ENCODE results near the gene ACR.
"Not testable (repeated sequence)": the region's sequence is repeated elsewhere in the genome, so short reads cannot be mapped to it uniquely, and the experiment has no call there.

ACR gene

GRCh38 chr22:50731811-50732624 lies 6.0 kb upstream of the ACR start:
- DNase-seq (ENCODE audit: low read depth in 1 of 2, low spot score in 1 of 2): peak; percentile 28

- no peak for DNase-seq (ENCODE audit: low read depth in 1 of 2, low spot score in 1 of 2)
Measured at GRCh38 chr22:50732681-50733080, 5.3 kb upstream of the ACR start.

DNA sequence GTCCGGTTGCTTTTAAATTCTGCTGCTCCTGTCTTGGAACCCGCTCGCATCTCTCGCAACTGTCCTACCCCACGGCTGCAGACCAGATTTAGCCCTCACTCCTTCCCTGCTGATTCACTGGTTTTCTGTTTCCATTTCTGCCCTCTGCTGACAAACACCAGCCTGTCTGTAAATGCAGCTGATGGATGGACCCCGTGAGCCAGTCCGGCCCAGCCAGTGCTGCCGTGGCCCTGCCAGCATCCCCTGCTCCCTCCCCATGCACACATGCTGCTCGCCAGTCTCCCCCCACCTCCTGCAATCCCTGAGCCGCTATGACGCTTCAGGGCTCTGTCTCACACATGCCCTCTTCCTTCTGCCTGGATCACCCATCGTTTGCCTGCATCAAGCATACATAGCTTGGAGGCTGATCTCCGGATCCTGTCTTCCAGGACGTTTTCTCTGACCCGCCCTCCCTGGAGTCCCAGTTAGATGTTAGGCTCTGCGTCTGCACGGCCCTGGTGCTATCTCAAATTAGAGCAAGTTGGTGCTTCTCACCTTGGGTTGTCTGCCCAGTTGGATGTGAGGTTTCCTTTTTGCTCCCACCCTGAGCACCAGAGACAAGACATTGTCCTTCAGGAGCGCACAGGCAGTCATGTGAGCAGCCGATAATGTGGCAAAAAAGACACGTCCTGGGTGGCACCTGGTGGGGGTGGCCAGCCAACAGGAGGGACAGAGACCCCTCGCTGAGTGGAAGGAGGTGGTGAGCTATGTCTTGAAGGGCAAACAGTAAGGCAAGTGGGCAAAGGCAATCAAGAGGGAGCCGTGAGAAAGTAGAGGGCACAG lies 4.3 kb upstream of the ACR start:
- no peak for DNase-seq (ENCODE audit: low read depth in 1 of 2, low spot score in 1 of 2)

DNA sequence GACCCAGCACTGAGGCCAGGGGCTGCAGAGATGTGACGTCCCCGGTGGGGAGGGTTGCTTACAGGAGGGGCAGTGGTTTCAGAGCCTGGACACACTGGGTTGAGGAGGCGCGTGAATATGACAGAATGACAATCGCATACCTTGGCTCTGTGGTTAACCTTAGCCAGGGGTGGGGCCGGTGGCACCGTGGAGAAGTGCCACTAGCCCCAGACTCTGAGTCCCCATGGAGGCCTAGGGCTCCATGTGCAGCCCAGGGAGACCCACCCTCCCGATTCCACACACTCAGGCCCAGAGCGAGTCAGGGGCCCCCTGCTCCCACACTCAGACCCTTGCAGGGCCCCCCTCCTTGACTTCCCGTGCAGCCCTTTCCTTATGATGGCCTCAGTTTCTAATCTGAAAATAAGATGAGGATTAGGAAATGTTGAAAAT lies 3.6 kb upstream of the ACR start:
- no peak for DNase-seq (ENCODE audit: low read depth in 1 of 2, low spot score in 1 of 2)

GRCh38 chr22:50734986-50735738 lies 2.8 kb upstream of the ACR start:
- DNase-seq (ENCODE audit: low read depth in 1 of 2, low spot score in 1 of 2): no peak

GRCh38 chr22:50735739-50736030 lies 2.3 kb upstream of the ACR start:
- no peak for DNase-seq (ENCODE audit: low read depth in 1 of 2, low spot score in 1 of 2)

DNA sequence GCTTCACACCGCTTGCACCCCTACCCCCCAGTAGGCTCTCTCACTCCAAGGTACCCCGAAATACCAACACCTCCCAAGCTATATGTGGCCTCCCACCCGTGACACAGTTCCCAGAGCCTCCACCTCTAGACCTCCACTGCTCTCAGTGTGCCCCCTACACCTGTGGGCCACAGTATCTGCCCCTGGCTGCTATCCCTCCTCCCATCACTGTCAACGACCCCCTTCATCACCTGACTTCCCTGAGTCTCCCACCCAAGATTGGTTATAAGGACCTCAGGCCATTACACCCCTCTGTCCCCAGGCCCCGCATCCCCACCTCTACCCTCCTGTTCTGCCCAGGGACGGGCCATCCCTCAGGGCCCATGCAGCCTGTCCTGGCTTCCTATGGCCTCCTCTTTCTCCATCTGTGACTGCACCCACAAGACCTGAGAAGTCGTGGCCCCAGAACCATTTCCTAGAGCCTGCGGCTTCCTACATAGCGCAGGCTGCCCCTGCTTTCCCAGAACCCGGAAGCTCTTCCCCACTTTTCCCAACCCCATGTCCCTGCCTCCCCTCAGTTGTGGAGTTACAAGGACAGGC lies 734 bp downstream of the ACR start:
- DNase-seq (ENCODE audit: low read depth in 1 of 2, low spot score in 1 of 2): no peak

DNA sequence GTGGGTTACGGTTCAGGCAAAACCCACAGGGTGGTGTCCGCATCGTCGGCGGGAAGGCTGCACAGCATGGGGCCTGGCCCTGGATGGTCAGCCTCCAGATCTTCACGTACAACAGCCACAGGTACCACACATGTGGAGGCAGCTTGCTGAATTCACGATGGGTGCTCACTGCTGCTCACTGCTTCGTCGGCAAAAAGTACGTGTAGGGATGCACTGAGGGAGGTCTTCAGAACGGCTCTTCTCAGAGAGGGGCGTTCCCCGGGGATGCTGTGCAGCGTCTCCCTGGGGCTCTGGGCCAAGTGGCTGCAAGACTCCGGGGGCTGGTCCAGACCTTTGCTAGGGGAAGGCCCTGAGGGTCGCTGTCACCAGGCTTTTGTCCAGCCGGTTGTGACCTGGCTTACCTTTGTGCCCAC lies 1.3 kb downstream of the ACR start:
- no peak for DNase-seq (ENCODE audit: low read depth in 1 of 2, low spot score in 1 of 2)

- DNase-seq (ENCODE audit: low read depth in 1 of 2, low spot score in 1 of 2): no peak
Measured at GRCh38 chr22:50739894-50740293, 1.9 kb downstream of the ACR start.

DNA sequence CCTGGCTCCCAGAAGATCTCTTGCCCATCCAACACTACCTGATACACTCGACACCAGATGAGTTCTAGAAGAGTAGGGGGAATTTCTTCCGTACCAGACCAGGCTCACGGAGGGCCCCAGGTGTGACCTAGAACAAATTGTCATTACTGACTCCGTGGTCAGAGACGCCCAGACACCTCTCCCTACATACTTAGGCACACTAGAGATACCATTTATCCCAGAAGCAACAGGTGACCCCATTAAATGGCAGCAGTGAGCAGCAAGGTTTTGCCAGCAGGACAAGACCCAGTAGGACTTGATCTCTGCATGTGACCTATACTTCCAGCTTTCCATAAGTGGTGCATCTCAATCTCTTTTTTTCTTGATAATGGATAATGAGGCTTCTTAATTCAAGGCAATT lies 2.7 kb downstream of the ACR start:
- not testable (repeated sequence) for DNase-seq (ENCODE audit: low read depth in 1 of 2, low spot score in 1 of 2)

DNA sequence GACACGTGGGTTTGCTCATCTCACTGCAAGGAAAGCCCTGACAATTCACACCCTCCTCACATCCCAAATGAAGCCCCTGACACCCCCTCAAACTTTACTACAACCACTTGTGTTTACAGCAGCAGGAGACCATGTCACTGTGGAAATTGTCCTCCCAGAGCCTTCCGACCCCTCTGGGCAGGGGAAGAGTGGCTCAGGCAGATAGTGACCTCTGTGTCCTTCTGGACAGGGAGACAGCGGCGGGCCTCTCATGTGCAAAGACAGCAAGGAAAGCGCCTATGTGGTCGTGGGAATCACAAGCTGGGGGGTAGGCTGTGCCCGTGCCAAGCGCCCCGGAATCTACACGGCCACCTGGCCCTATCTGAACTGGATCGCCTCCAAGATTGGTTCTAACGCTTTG lies 6.4 kb downstream of the ACR start:
- not testable (repeated sequence) for DNase-seq (ENCODE audit: low read depth in 1 of 2, low spot score in 1 of 2)

DNA sequence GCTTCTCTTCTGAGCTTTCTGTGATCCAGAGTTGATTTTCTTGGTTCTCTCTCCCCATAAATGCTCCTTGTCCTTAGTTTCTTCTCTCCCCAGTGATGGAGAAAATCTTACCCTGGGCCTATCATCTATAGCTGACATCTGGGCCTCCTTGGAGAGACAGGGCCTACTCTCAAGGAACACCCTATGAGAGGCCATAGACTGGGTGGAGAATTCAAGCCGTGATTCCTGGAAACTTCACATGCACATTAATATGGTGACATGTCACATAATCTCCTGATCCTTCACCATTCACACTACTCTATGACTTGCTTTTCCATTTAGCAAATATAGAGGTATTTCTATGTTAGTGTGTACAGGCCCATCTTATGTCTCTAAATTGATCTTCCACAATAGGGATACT lies 9.5 kb downstream of the ACR start:
- not testable (repeated sequence) for DNase-seq (ENCODE audit: low read depth in 1 of 2, low spot score in 1 of 2)

DNA sequence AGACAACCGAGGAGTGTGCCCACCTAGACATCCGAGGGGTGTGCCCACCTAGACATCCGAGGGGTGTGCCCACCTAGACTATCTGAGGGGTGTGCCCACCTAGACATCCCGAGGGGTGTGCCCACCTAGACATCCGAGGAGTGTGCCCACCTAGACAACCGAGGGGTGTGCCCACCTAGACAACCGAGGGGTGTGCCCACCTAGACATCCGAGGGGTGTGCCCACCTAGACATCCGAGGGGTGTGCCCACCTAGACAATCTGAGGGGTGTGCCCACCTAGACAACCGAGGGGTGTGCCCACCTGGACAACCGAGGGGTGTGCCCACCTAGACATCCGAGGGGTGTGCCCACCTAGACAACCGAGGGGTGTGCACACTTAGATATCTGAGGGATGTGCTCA lies 10.6 kb downstream of the ACR start:
- not testable (repeated sequence) for DNase-seq (ENCODE audit: low read depth in 1 of 2, low spot score in 1 of 2)

- DNase-seq (ENCODE audit: low read depth in 1 of 2, low spot score in 1 of 2): not testable (repeated sequence)
Measured at GRCh38 chr22:50749302-50750074, 11.5 kb downstream of the ACR start.

- not testable (repeated sequence) for DNase-seq (ENCODE audit: low read depth in 1 of 2, low spot score in 1 of 2)
Measured at GRCh38 chr22:50755251-50755650, 17.2 kb downstream of the ACR start.

GRCh38 chr22:50756406-50756805 lies 18.4 kb downstream of the ACR start:
- not testable (repeated sequence) for DNase-seq (ENCODE audit: low read depth in 1 of 2, low spot score in 1 of 2)

DNA sequence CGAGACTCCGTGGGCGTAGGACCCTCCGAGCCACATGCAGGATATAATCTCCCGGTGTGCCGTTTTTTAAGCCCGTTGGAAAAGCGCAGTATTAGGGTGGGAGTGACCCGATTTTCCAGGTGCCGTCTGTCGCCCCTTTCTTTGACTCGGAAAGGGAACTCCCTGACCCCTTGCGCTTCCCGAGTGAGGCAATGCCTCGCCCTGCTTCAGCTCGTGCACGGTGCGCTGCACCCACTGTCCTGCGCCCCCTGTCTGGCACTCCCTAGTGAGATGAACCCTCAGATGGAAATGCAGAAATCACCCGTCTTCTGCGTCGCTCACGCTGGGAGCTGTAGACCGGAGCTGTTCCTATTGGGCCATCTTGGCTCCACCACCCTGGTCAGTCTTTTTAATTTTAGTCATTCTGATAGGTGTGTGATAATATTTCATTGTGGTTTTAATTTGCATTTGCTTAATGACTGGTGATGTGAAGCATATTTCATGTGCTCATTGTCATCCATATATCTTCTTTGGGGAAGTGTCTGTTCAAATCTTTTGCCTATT lies 19.0 kb downstream of the ACR start:
- DNase-seq (ENCODE audit: low read depth in 1 of 2, low spot score in 1 of 2): peak; percentile 22 to 35

DNA sequence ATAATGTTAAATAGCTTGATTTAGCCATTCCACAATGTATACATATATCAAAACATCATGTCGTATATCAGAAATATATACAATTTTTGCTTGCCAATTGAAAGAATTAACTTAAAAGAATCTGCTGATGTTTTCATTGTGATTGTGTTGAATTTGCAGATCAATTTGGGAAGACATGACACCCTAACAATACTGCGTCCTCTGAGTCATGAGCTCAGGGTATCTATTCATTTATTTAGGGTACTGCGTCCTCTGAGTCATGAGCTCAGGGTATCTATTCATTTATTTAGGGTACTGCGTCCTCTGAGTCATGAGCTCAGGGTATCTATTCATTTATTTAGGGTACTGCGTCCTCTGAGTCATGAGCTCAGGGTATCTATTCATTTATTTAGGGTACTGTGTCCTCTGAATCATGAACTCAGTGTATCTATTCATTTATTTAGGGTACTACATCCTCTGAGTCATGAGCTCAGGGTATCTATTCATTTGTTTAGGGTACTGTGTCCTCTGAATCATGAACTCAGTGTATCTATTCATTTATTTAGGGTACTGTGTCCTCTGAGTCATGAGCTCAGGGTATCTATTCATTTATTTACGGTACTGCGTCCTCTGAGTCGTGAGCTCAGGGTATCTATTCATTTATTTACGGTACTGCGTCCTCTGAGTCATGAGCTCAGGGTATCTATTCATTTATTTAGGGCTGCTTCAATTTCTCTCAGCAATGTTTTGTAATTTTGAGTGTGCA lies 21.8 kb downstream of the ACR start:
- not testable (repeated sequence) for DNase-seq (ENCODE audit: low read depth in 1 of 2, low spot score in 1 of 2)

DNA sequence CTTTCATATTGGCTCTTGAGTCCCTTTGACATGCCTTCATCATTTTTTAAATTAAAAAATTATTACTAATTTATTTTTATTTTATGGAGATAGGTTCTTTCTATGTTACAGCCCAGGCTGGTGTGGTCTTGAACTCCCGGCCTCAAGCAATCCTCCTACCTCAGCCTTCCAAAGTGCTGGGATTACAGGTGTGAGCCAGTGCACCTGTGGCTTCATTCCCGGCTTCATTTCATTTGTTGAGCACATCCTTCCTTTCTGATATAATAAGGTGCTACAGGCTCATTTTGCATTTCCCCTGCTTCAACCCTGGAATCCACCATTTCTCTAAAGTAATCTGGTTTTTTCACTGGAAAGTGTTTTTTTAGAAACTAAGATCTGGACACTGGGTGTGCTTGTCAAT lies 23.8 kb downstream of the ACR start:
- not testable (repeated sequence) for DNase-seq (ENCODE audit: low read depth in 1 of 2, low spot score in 1 of 2)

GRCh38 chr22:50764288-50764687 lies 26.3 kb downstream of the ACR start:
- DNase-seq (ENCODE audit: low read depth in 1 of 2, low spot score in 1 of 2): not testable (repeated sequence)
